Trophoblast cell (in vitro differentiated cells and primary cell): ENCODE data around the gene RNPS1.

Source experiments
- DNase-seq, 2 donors: peaks; one replicate each; pipeline ENCODE4 v3.0.0-alpha.2; 2016
- H2AFZ ChIP-seq: 2 replicates; pipeline ENCODE4 v1.6.1; 2013; ENCODE audit warnings: low read length, moderate library complexity, mild to moderate bottlenecking; ENCODE audit not compliant: insufficient read depth, poor library complexity
- H2AK5ac ChIP-seq: 2 replicates; pipeline ENCODE4 v1.6.1; 2013; ENCODE audit warnings: mild to moderate bottlenecking, low read length
- H2BK120ac ChIP-seq: 2 replicates; pipeline ENCODE4 v1.6.1; 2013; ENCODE audit warnings: low read length, mild to moderate bottlenecking, moderate library complexity; ENCODE audit not compliant: insufficient read depth, poor library complexity
- H2BK12ac ChIP-seq: 2 replicates; pipeline ENCODE4 v1.6.1; 2013; ENCODE audit warnings: mild to moderate bottlenecking, low read length, moderate library complexity
- H2BK5ac ChIP-seq: 2 replicates; pipeline ENCODE4 v1.6.1; 2013; ENCODE audit warnings: low read length, low read depth, moderate library complexity, mild to moderate bottlenecking; ENCODE audit not compliant: poor library complexity
- H3K14ac ChIP-seq: 2 replicates; pipeline ENCODE4 v1.6.1; 2013; ENCODE audit warnings: mild to moderate bottlenecking, low read length
- H3K18ac ChIP-seq: 2 replicates; pipeline ENCODE4 v1.6.1; 2013; ENCODE audit warnings: mild to moderate bottlenecking, low read length
- H3K23ac ChIP-seq: 2 replicates; pipeline ENCODE4 v1.6.1; 2013; ENCODE audit warnings: low read length
- H3K27ac ChIP-seq: 2 replicates; pipeline ENCODE4 v1.5.1; 2013; ENCODE audit warnings: low read depth, mild to moderate bottlenecking, inconsistent platforms, low read length, moderate library complexity
- H3K27me3 ChIP-seq: 2 replicates; pipeline ENCODE4 v1.6.1; 2013; ENCODE audit warnings: inconsistent platforms, mild to moderate bottlenecking, low read length, moderate library complexity; ENCODE audit not compliant: insufficient read depth
- H3K36me3 ChIP-seq, 2 experiments: 1 replicate in 1 of 2; 2 replicates in 1 of 2; pipeline ENCODE4 v1.6.1; 2013; ENCODE audit warnings: low read length in 2 of 2, mild to moderate bottlenecking in 2 of 2, moderate library complexity in 1 of 2; ENCODE audit not compliant: insufficient read depth in 2 of 2, control insufficient read depth in 1 of 2
- H3K4ac ChIP-seq: 2 replicates; pipeline ENCODE4 v1.6.1; 2013; ENCODE audit warnings: low read depth, mild to moderate bottlenecking, low read length, moderate library complexity
- H3K4me1 ChIP-seq, 2 experiments: 1 replicate in 1 of 2; 2 replicates in 1 of 2; pipeline ENCODE4 v1.6.1; 2013; ENCODE audit warnings: low read length in 2 of 2, mild to moderate bottlenecking in 2 of 2, moderate library complexity in 1 of 2; ENCODE audit not compliant: insufficient read depth in 2 of 2, control insufficient read depth in 1 of 2
- H3K4me2 ChIP-seq: 2 replicates; pipeline ENCODE4 v1.6.1; 2013; ENCODE audit warnings: inconsistent platforms, mild to moderate bottlenecking, low read length, moderate library complexity
- H3K4me3 ChIP-seq: 2 replicates; pipeline ENCODE4 v1.5.1; 2013; ENCODE audit warnings: mild to moderate bottlenecking, low read depth, low read length, inconsistent platforms
- H3K79me1 ChIP-seq: one replicate; pipeline ENCODE4 v1.6.1; 2013; ENCODE audit warnings: low read length
- H3K79me2 ChIP-seq: 2 replicates; pipeline ENCODE4 v1.6.1; 2013; ENCODE audit warnings: low read length, mild to moderate bottlenecking; ENCODE audit not compliant: control insufficient read depth, insufficient read depth, poor library complexity
- H3K9ac ChIP-seq: 2 replicates; pipeline ENCODE4 v1.6.1; 2013; ENCODE audit warnings: mild to moderate bottlenecking, low read length
- H3K9me3 ChIP-seq: 2 replicates; pipeline ENCODE4 v1.6.1; 2013; ENCODE audit warnings: low read depth, mild to moderate bottlenecking, control low read depth, inconsistent platforms, low read length; ENCODE audit not compliant: insufficient read depth
- H4K12ac ChIP-seq: 2 replicates; pipeline ENCODE4 v1.6.1; 2013; ENCODE audit warnings: low read depth, mild to moderate bottlenecking, low read length, moderate library complexity
- H4K8ac ChIP-seq: 2 replicates; pipeline ENCODE4 v1.6.1; 2013; ENCODE audit warnings: low read depth, mild to moderate bottlenecking, low read length, moderate library complexity
- H4K91ac ChIP-seq: one replicate; pipeline ENCODE4 v1.6.1; 2013; ENCODE audit warnings: low read depth, mild to moderate bottlenecking, low read length, moderate library complexity
- WGBS: extraction: QIAGEN DNeasy Blood & Tissue Kit; methylation state at CpG from one replicate; pipeline ENCODE4 v1.1.7; 2013; ENCODE audit warnings: missing lambda C conversion rate; ENCODE audit not compliant: insufficient read length, insufficient coverage; ENCODE audit errors: extremely low coverage; 5-methylcytosine and 5-hydroxymethylcytosine counted together

Gene RNPS1

GRCh38 chr16:2276368-2277195, 8.7 kb upstream of the RNPS1 start:
- no peak overlapping the region for H3K27ac ChIP-seq
- no peak overlapping the region for H3K18ac ChIP-seq
- H3K4ac ChIP-seq = no peak overlapping the region
- no peak overlapping the region for H2AFZ ChIP-seq
- no peak overlapping the region for H4K8ac ChIP-seq
- no peak overlapping the region for H4K12ac ChIP-seq
- H3K14ac ChIP-seq = no peak overlapping the region
- no peak overlapping the region for H2BK5ac ChIP-seq
- H3K79me2 ChIP-seq = no peaks in the 10 kb centered on the region
- H2BK12ac ChIP-seq = no peak overlapping the region
- H3K4me3 ChIP-seq = no peak overlapping the region
- no CpG with 5 or more reads among the region's 26 CpGs for WGBS
- no peak overlapping the region for H3K9ac ChIP-seq
- H3K4me2 ChIP-seq = no peak overlapping the region
- no peak overlapping the region for H3K23ac ChIP-seq
- H3K79me1 ChIP-seq = no peaks in the 10 kb centered on the region
- H2BK120ac ChIP-seq = no peak overlapping the region
- DNase-seq = no peak
- no peaks in the 10 kb centered on the region for H3K9me3 ChIP-seq
- peaks cover 0 to 5% of the 10 kb centered on the region in 2 experiments for H3K36me3 ChIP-seq
- no peaks in the 10 kb centered on the region for H3K27me3 ChIP-seq
- no peaks in the 10 kb centered on the region for H3K4me1 ChIP-seq
- H2AK5ac ChIP-seq = no peak overlapping the region
- no peak overlapping the region for H4K91ac ChIP-seq

- Histone ChIP-seq H2AFZ (no peak overlapping the region), H3K14ac (no peak overlapping the region), H4K91ac (no peak overlapping the region), H2AK5ac (no peak overlapping the region), H3K4me2 (no peak overlapping the region), H3K18ac (no peak overlapping the region), H3K79me1 (no peaks in the 10 kb centered on the region), H3K23ac (no peak overlapping the region), H4K8ac (no peak overlapping the region), H2BK120ac (no peak overlapping the region), H2BK12ac (no peak overlapping the region), H3K4ac (no peak overlapping the region), H3K9ac (no peak overlapping the region), H2BK5ac (no peak overlapping the region), H3K27ac (no peak overlapping the region), H3K4me3 (no peak overlapping the region), H3K9me3 (no peaks in the 10 kb centered on the region), H3K4me1 (no peaks in the 10 kb centered on the region), H3K36me3 (peaks cover 0 to 5% of the 10 kb centered on the region in 2 experiments), H3K27me3 (no peaks in the 10 kb centered on the region), H4K12ac (no peak overlapping the region), H3K79me2 (no peaks in the 10 kb centered on the region)
- WGBS = no CpG with 5 or more reads among the region's 30 CpGs
- DNase-seq = no peak
Observed at GRCh38 chr16:2275476-2276367, 7.8 kb upstream of the RNPS1 start.

- H2BK12ac ChIP-seq = no peak overlapping the region
- H3K79me1 ChIP-seq = no peaks in the 10 kb centered on the region
- H2AK5ac ChIP-seq = no peak overlapping the region
- peaks cover 0 to 5% of the 10 kb centered on the region in 2 experiments for H3K36me3 ChIP-seq
- H3K9me3 ChIP-seq = no peaks in the 10 kb centered on the region
- no peak for DNase-seq
- H4K91ac ChIP-seq = no peak overlapping the region
- no peaks in the 10 kb centered on the region for H3K27me3 ChIP-seq
- no peak overlapping the region for H3K9ac ChIP-seq
- H3K18ac ChIP-seq = no peak overlapping the region
- H3K79me2 ChIP-seq = no peaks in the 10 kb centered on the region
- no peak overlapping the region for H3K27ac ChIP-seq
- no peak overlapping the region for H3K4me3 ChIP-seq
- H4K8ac ChIP-seq = no peak overlapping the region
- H3K4me1 ChIP-seq = peaks cover 3 to 7% of the 10 kb centered on the region in 2 experiments
- no peak overlapping the region for H2BK5ac ChIP-seq
- H4K12ac ChIP-seq = no peak overlapping the region
- no peak overlapping the region for H2BK120ac ChIP-seq
- H3K14ac ChIP-seq = no peak overlapping the region
- H3K4me2 ChIP-seq = no peak overlapping the region
- WGBS = no CpG with 5 or more reads among the region's 10 CpGs
- H3K4ac ChIP-seq = no peak overlapping the region
- H2AFZ ChIP-seq = no peak overlapping the region
- H3K23ac ChIP-seq = no peak overlapping the region
Observed at GRCh38 chr16:2273931-2274330, 6.0 kb upstream of the RNPS1 start.

- Histone ChIP-seq H3K23ac (no peak overlapping the region), H3K4ac (no peak overlapping the region), H4K91ac (no peak overlapping the region), H3K18ac (no peak overlapping the region), H3K9ac (no peak overlapping the region), H3K27ac (no peak overlapping the region), H3K27me3 (no peaks in the 10 kb centered on the region), H2BK12ac (no peak overlapping the region), H2BK5ac (no peak overlapping the region), H3K14ac (no peak overlapping the region), H4K8ac (no peak overlapping the region), H3K4me1 (peaks cover 3 to 7% of the 10 kb centered on the region in 2 experiments), H3K79me2 (peaks cover 4% of the 10 kb centered on the region), H2AK5ac (no peak overlapping the region), H3K36me3 (peaks cover 0 to 5% of the 10 kb centered on the region in 2 experiments), H3K4me3 (no peak overlapping the region), H2BK120ac (no peak overlapping the region), H3K4me2 (no peak overlapping the region), H2AFZ (no peak overlapping the region), H3K9me3 (no peaks in the 10 kb centered on the region), H4K12ac (no peak overlapping the region), H3K79me1 (peaks cover 4% of the 10 kb centered on the region)
- WGBS = no CpG with 5 or more reads among the region's 16 CpGs
- no peak for DNase-seq
Observed at GRCh38 chr16:2273484-2273883, 5.6 kb upstream of the RNPS1 start.
